Esophagus muscularis mucosa (tissue), 3 donors: ENCODE data around the gene FUT9.

Experiments used
- POLR2A ChIP-seq: fragments of 450-650 bp; IDR thresholded peaks from one replicate; pipeline ENCODE4 v1.6.1; 2017; ENCODE audit warnings: antibody characterized with exemption, moderate library complexity, mild to moderate bottlenecking, low read depth
- POLR2AphosphoS5 ChIP-seq, 2 donors: sonication (generic); formaldehyde crosslinking; IDR thresholded peaks; one replicate each; pipeline ENCODE4 v1.6.1; 2017; ENCODE audit warnings: antibody characterized with exemption in 2 of 2
- TF ChIP-seq, protein P1 (sequence below), 3 experiments: fragments of 200-600 bp in 2 of 3; fragments of 450-650 bp in 1 of 3; sonication (generic) in 2 of 3; IDR thresholded peaks; one replicate each; pipeline ENCODE4 v1.5.1; 2017 to 2019; ENCODE audit warnings: antibody characterized with exemption in 3 of 3, mild to moderate bottlenecking in 2 of 3, moderate library complexity in 1 of 3

DNA sequence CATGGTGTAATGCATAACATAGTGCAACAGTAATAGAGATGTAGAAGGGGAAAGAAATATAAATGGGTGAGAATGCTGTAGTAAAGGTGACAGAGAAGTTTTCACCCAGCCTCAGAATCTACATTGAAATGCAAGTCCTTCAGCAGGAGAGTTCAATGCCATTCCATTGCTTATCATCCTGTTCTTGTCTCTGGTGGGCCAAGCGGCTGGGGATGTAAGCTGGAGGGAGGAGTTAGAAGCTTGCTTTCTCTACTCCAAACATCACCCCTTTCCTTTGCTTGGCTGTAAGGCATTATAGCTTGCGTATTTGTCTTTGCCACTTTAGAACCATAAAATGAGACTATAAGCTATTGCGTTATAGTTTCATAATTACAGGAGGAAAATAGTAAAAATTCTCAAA lies 2.2 kb upstream of the FUT9 start:
- TF ChIP-seq POLR2AphosphoS5 (IDR thresholded peaks at IDR 0.05) (no peak), POLR2A (no peak)
- TF ChIP-seq, protein P1, sequence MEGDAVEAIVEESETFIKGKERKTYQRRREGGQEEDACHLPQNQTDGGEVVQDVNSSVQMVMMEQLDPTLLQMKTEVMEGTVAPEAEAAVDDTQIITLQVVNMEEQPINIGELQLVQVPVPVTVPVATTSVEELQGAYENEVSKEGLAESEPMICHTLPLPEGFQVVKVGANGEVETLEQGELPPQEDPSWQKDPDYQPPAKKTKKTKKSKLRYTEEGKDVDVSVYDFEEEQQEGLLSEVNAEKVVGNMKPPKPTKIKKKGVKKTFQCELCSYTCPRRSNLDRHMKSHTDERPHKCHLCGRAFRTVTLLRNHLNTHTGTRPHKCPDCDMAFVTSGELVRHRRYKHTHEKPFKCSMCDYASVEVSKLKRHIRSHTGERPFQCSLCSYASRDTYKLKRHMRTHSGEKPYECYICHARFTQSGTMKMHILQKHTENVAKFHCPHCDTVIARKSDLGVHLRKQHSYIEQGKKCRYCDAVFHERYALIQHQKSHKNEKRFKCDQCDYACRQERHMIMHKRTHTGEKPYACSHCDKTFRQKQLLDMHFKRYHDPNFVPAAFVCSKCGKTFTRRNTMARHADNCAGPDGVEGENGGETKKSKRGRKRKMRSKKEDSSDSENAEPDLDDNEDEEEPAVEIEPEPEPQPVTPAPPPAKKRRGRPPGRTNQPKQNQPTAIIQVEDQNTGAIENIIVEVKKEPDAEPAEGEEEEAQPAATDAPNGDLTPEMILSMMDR (IDR thresholded peaks at IDR 0.05): no peak
